Smooth muscle cell (in vitro differentiated cells): Measurements from ENCODE around the gene LGR6. TPM values are rescaled to one million over a fixed set of nuclear protein-coding genes. Genes with fewer than 3 reads are reported as not detected.

Experiments
- DNase-seq: peaks from one replicate; lab custom pipeline; 2025; ENCODE audit not compliant: unreplicated experiment; lab: John Stamatoyannopoulos, UW
- H2AFZ ChIP-seq: fragments of 200-600 bp; sonication (generic); 2 replicates; pipeline ENCODE4 v1.6.0; 2016; ENCODE audit warnings: antibody characterized with exemption, low read depth, mild to moderate bottlenecking
- H3F3A ChIP-seq: fragments of 200-600 bp; sonication (generic); 2 replicates; pipeline ENCODE4 v1.6.0; 2017; ENCODE audit warnings: antibody characterized with exemption, low read depth
- H3K27ac ChIP-seq: fragments of 200-600 bp; sonication (generic); 2 replicates; pipeline ENCODE4 v1.5.1; 2016; ENCODE audit warnings: low read depth, mild to moderate bottlenecking
- H3K27me3 ChIP-seq: fragments of 200-600 bp; sonication (generic); 2 replicates; pipeline ENCODE4 v1.6.1; 2016; ENCODE audit warnings: low read depth, mild to moderate bottlenecking
- H3K36me3 ChIP-seq: fragments of 200-600 bp; sonication (generic); 2 replicates; pipeline ENCODE4 v1.5.1; 2016; ENCODE audit warnings: low read depth
- H3K4me1 ChIP-seq: fragments of 200-600 bp; sonication (generic); 2 replicates; pipeline ENCODE4 v1.5.1; 2016; ENCODE audit warnings: low read depth
- H3K4me2 ChIP-seq: fragments of 200-600 bp; sonication (generic); 2 replicates; pipeline ENCODE4 v1.6.0; 2016; ENCODE audit warnings: mild to moderate bottlenecking
- H3K4me3 ChIP-seq: fragments of 200-600 bp; sonication (generic); 2 replicates; pipeline ENCODE4 v1.5.1; 2016; ENCODE audit warnings: mild to moderate bottlenecking
- H3K79me2 ChIP-seq: fragments of 200-600 bp; sonication (generic); 2 replicates; pipeline ENCODE4 v1.6.0; 2016; ENCODE audit warnings: low read depth, mild to moderate bottlenecking
- H3K9ac ChIP-seq: fragments of 200-600 bp; sonication (generic); 2 replicates; pipeline ENCODE4 v1.6.0; 2016; ENCODE audit warnings: low read depth
- H3K9me3 ChIP-seq: fragments of 200-600 bp; sonication (generic); replicated peaks from 2 replicates; pipeline ENCODE4 v1.5.1; 2016; ENCODE audit warnings: low read depth
- H4K20me1 ChIP-seq: fragments of 200-600 bp; sonication (generic); 2 replicates; pipeline ENCODE4 v1.6.0; 2016; ENCODE audit warnings: low read depth
- CTCF ChIP-seq: fragments of 200-600 bp; sonication (generic); IDR thresholded peaks from 2 replicates; pipeline ENCODE4 v1.5.1; 2017; ENCODE audit warnings: borderline replicate concordance, mild to moderate bottlenecking, antibody characterized with exemption; ENCODE audit not compliant: insufficient read depth, poor library complexity, severe bottlenecking
- WGBS: methylation state at CpG from one replicate; pipeline ENCODE4 v1.1.7; 2016; ENCODE audit warnings: low lambda C conversion rate; 5-methylcytosine and 5-hydroxymethylcytosine counted together
- polyA plus RNA-seq: library from polyadenylated mRNA; unstranded; fragments of >200 nt; fragmentation: Nextera tagmentation; extraction: Ambion mirVana; gene quantifications from 2 replicates; pipeline ENCODE4 v1.2.1, GENCODE V29; 2016
- total RNA-seq: library from RNA; depleted of rRNA; stranded (reverse); fragments of >200 nt; gene quantifications from 2 replicates; pipeline ENCODE4 v1.2.3, GENCODE V29; 2014

LGR6 gene
- total and polyA plus RNA-seq, 2 experiments from 2014 or later = 1.8 to 2.9 TPM

GRCh38 chr1:202234331-202235002, 40.9 kb downstream of the LGR6 start:
- Histone ChIP-seq H3K9me3 (no peaks in the 10 kb centered on the region), H3K9ac (peak overlapping the region; percentile 62), H3F3A (peaks cover 46% of the 10 kb centered on the region), H3K4me3 (no peak overlapping the region), H3K79me2 (no peaks in the 10 kb centered on the region), H2AFZ (no peak overlapping the region), H4K20me1 (no peaks in the 10 kb centered on the region), H3K27me3 (no peaks in the 10 kb centered on the region), H3K4me1 (peaks cover 16% of the 10 kb centered on the region), H3K36me3 (no peaks in the 10 kb centered on the region), H3K4me2 (peak overlapping the region; percentile 64), H3K27ac (peak overlapping the region; percentile 97)
- 33% methylated on average over 3 of the region's 3 CpGs for WGBS
- TF ChIP-seq CTCF = no peak
- DNase-seq = no peak

- Histone ChIP-seq H3K4me1 (peaks cover 16% of the 10 kb centered on the region), H3K36me3 (no peaks in the 10 kb centered on the region), H3K4me3 (no peak overlapping the region), H2AFZ (no peak overlapping the region), H3F3A (peaks cover 43% of the 10 kb centered on the region), H3K27ac (peak overlapping the region; percentile 97), H3K27me3 (no peaks in the 10 kb centered on the region), H3K9ac (peak overlapping the region; percentile 62), H4K20me1 (no peaks in the 10 kb centered on the region), H3K79me2 (no peaks in the 10 kb centered on the region), H3K9me3 (no peaks in the 10 kb centered on the region), H3K4me2 (peak overlapping the region; percentile 64)
- 65% methylated on average over 7 of the region's 7 CpGs for WGBS
- no peak for DNase-seq
- no peak for TF ChIP-seq CTCF
These were observed 41.5 kb downstream of the LGR6 start for GRCh38 chr1:202235003-202235660.

GRCh38 chr1:202235856-202236837, 42.5 kb downstream of the LGR6 start:
- Histone ChIP-seq H3K4me3 (peak overlapping the region; percentile 31), H3K79me2 (no peaks in the 10 kb centered on the region), H3K27ac (peak overlapping the region; percentile 97), H3K27me3 (no peaks in the 10 kb centered on the region), H3K9ac (peak overlapping the region; percentile 78), H2AFZ (no peak overlapping the region), H3K4me2 (peak overlapping the region; percentile 83), H3F3A (peaks cover 35% of the 10 kb centered on the region), H3K9me3 (no peaks in the 10 kb centered on the region), H4K20me1 (no peaks in the 10 kb centered on the region), H3K4me1 (peaks cover 16% of the 10 kb centered on the region), H3K36me3 (no peaks in the 10 kb centered on the region)
- peak; percentile 97 for TF ChIP-seq CTCF
- DNase-seq = peak; percentile 75
- WGBS = 14% methylated on average over 18 of the region's 19 CpGs
